Peyer's patch (tissue), 4 donors: Measurements from ENCODE around the gene DDX39B. TPM values are rescaled to one million over a fixed set of nuclear protein-coding genes. Genes with fewer than 3 reads are reported as not detected.

Experiments
- DNase-seq, 3 donors: peaks; one replicate each; pipeline ENCODE4 v3.0.0-alpha.2; 2017 to 2019
- H3K27ac ChIP-seq, 4 donors: fragments of 200-600 bp; sonication (generic); one replicate each; pipeline ENCODE4 v1.5.1; 2016 to 2019
- H3K27me3 ChIP-seq, 2 donors: fragments of 200-600 bp; sonication (generic); one replicate each; pipeline ENCODE4 v1.5.1; 2019
- H3K36me3 ChIP-seq, 3 donors: fragments of 200-600 bp; sonication (generic); one replicate each; pipeline ENCODE4 v1.5.1; 2016 to 2019
- H3K4me1 ChIP-seq, 4 donors: fragments of 200-600 bp; sonication (generic); one replicate each; pipeline ENCODE4 v1.5.1; 2016 to 2019
- H3K4me3 ChIP-seq, 4 donors: fragments of 200-600 bp; sonication (generic); 1 replicate in 3 of 4; 2 replicates in 1 of 4; pipeline ENCODE4 v1.5.1; 2016 to 2019; ENCODE audit warnings: mild to moderate bottlenecking in 1 of 4
- H3K9me3 ChIP-seq, 4 donors: fragments of 200-600 bp; sonication (generic); one replicate each; pipeline ENCODE4 v1.5.1; 2016 to 2019; ENCODE audit warnings: mild to moderate bottlenecking in 1 of 4
- POLR2A ChIP-seq, 2 donors: fragments of 450-650 bp; IDR thresholded peaks; one replicate each; pipeline ENCODE4 v1.5.1; 2017; ENCODE audit warnings: antibody characterized with exemption in 2 of 2, mild to moderate bottlenecking in 2 of 2, moderate library complexity in 2 of 2
- small RNA-seq, 2 donors: library from RNA; depleted of rRNA; stranded (forward); fragments of <200 nt; gene quantifications; one replicate each; pipeline ENCODE3, GENCODE V24; 2016
- total RNA-seq, 4 donors: library from RNA; depleted of rRNA; stranded (reverse); fragments of >200 nt; gene quantifications; one replicate each; pipeline ENCODE4 v1.1.0, GENCODE V29; 2016
- TF ChIP-seq, protein P1 (sequence below), 6 experiments: fragments of 450-650 bp in 4 of 6; fragments of 200-600 bp in 2 of 6; sonication (generic) in 1 of 6; IDR thresholded peaks; one replicate each; pipeline ENCODE4 v1.5.1; 2017 to 2019; ENCODE audit warnings: antibody characterized with exemption in 6 of 6, mild to moderate bottlenecking in 3 of 6, moderate library complexity in 1 of 6

Gene DDX39B
- total RNA-seq, 4 donors from 2014 or later, result 161 to 1,087 (median 280) TPM

DNA sequence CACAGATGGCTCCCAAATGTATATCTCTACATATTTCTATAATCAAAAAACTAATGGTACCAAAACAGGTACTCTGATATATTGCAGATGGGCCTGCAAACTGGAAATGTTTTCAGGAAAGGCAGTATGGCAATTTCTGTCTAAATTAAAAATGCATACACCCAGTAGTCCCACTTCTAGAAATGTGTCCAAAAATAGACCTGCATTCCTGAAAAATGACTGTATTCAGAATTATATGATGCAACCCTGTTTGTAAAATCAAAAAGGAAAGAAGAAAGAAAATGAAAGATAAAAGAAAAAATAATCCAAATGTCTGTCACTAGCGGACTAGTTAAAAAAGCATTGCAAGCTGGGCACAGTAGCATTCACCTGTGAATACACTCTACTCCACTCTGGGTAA, 56.7 kb downstream of the DDX39B start:
- H3K9me3 ChIP-seq, result no peaks in the 10 kb centered on the region
- H3K36me3 ChIP-seq, result no peaks in the 10 kb centered on the region
- H3K4me3 ChIP-seq, result no peak overlapping the region
- DNase-seq, result no peak
- no peak overlapping the region for H3K27ac ChIP-seq
- no peak for TF ChIP-seq POLR2A (IDR thresholded peaks at IDR 0.05)
- TF ChIP-seq, protein P1, sequence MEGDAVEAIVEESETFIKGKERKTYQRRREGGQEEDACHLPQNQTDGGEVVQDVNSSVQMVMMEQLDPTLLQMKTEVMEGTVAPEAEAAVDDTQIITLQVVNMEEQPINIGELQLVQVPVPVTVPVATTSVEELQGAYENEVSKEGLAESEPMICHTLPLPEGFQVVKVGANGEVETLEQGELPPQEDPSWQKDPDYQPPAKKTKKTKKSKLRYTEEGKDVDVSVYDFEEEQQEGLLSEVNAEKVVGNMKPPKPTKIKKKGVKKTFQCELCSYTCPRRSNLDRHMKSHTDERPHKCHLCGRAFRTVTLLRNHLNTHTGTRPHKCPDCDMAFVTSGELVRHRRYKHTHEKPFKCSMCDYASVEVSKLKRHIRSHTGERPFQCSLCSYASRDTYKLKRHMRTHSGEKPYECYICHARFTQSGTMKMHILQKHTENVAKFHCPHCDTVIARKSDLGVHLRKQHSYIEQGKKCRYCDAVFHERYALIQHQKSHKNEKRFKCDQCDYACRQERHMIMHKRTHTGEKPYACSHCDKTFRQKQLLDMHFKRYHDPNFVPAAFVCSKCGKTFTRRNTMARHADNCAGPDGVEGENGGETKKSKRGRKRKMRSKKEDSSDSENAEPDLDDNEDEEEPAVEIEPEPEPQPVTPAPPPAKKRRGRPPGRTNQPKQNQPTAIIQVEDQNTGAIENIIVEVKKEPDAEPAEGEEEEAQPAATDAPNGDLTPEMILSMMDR (IDR thresholded peaks at IDR 0.05), result no peak
- no peaks in the 10 kb centered on the region for H3K27me3 ChIP-seq
- no peaks in the 10 kb centered on the region for H3K4me1 ChIP-seq

DNA sequence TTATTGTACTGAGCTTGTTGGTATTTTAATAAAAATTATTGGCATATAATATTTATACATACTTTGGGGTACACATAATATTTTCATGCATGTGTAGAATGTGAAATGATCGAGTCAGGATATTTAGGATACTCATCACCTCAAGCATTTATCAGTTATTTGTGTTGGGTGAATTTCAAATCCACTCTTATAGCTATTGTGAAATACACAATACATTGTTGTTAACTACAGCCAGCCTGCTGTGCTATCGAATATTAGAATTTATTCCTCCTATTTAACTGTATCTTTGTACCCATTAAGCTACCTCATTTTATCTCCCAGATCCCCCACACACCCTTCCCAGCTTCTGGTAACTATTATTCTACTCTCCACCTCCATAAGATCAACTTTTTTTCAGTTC, 58.4 kb downstream of the DDX39B start:
- Histone ChIP-seq H3K4me1 (no peaks in the 10 kb centered on the region), H3K27me3 (no peaks in the 10 kb centered on the region), H3K4me3 (no peak overlapping the region), H3K27ac (no peak overlapping the region), H3K9me3 (no peaks in the 10 kb centered on the region), H3K36me3 (no peaks in the 10 kb centered on the region)
- no peak for DNase-seq
- TF ChIP-seq POLR2A (IDR thresholded peaks at IDR 0.05), result no peak
- TF ChIP-seq, protein P1 (IDR thresholded peaks at IDR 0.05), result no peak

DNA sequence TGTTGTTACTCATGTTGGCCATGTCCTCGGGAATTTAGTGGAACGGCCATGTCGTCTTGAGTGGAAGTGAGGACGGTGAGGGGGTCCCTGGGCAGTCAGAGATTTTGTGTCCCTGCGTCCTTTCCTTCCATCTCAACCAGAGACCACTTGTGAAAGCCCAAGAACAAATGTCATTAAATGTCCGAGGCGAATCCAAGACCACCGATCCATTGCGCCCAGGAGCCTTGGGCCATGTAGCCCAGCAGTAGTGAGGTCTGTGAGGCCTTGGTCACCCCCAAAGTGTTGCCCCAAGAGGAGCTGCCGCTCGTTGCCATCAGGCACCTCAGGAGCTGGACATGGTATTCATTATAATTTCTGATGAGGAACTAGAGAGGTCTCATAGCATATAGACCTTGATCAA, 61.2 kb downstream of the DDX39B start:
- H3K4me3 ChIP-seq, result no peak overlapping the region
- TF ChIP-seq, protein P1 (IDR thresholded peaks at IDR 0.05), result no peak
- no peaks in the 10 kb centered on the region for H3K36me3 ChIP-seq
- no peak for DNase-seq
- H3K27ac ChIP-seq, result no peak overlapping the region
- no peaks in the 10 kb centered on the region for H3K4me1 ChIP-seq
- no peaks in the 10 kb centered on the region for H3K27me3 ChIP-seq
- H3K9me3 ChIP-seq, result no peaks in the 10 kb centered on the region

Small RNA genes within 50 kb of the gene (small RNA-seq; reads per million reads assigned to genes)
- 0 reads per million in 2 donors for gene AL663061.1
- gene RF00019, result 0 reads per million in 2 donors
- 198 to 277 reads per million in 2 donors for gene SNORD117
- gene SNORD84, result 0 reads per million in 2 donors

Other genes with a start within 250 kb of the DDX39B start
- 1,000 to 10,000 TPM in 3 of 4 donors, 100 to 1,000 TPM in 1; 835 to 3,384 (median 2,517) TPM for gene HLA-B, start 184.8 kb downstream of the DDX39B start, total RNA-seq
- gene MICA, start 138.4 kb downstream of the DDX39B start, total RNA-seq, result 10 to 100 TPM; 21.0 to 71.0 (median 29.1) TPM
- gene MICB, start 43.9 kb downstream of the DDX39B start, total RNA-seq, result 1 to 10 TPM; 4.7 to 9.9 (median 8.0) TPM
- gene MCCD1, start 13.0 kb downstream of the DDX39B start, total RNA-seq, result not detected
- not detected for gene ATP6V1G2, start 4.6 kb upstream of the DDX39B start, total RNA-seq
- gene NFKBIL1, start 5.6 kb upstream of the DDX39B start, total RNA-seq, result 10 to 100 TPM; 20.0 to 34.5 (median 30.1) TPM
- gene LTA, start 30.3 kb upstream of the DDX39B start, total RNA-seq, result not detected
- gene TNF, start 33.6 kb upstream of the DDX39B start, total RNA-seq, result 1 to 10 TPM in 1 of 4 donors, under 1 TPM in 1, not detected in 2; 0.67 to 3.4 TPM
- gene LTB, start 40.4 kb upstream of the DDX39B start, total RNA-seq, result 10 to 100 TPM in 1 of 4 donors, not detected in 3; 14.9 TPM
- gene LST1, start 44.3 kb upstream of the DDX39B start, total RNA-seq, result 10 to 100 TPM in 1 of 4 donors, 1 to 10 TPM in 1, not detected in 2; 2.5 to 11.6 TPM
- gene NCR3, start 51.0 kb upstream of the DDX39B start, total RNA-seq, result not detected
- gene AIF1, start 73.2 kb upstream of the DDX39B start, total RNA-seq, result 100 to 1,000 TPM in 1 of 4 donors, 10 to 100 TPM in 1, 1 to 10 TPM in 2; 6.1 to 112 (median 11.2) TPM
- gene PRRC2A, start 78.7 kb upstream of the DDX39B start, total RNA-seq, result 100 to 1,000 TPM in 3 of 4 donors, 10 to 100 TPM in 1; 67.1 to 133 (median 126) TPM
- gene BAG6, start 110.7 kb upstream of the DDX39B start, total RNA-seq, result 100 to 1,000 TPM; 242 to 421 (median 323) TPM
- gene APOM, start 113.9 kb upstream of the DDX39B start, total RNA-seq, result 10 to 100 TPM in 3 of 4 donors, not detected in 1; 10.0 to 34.9 (median 10.9) TPM
- gene C6orf47, start 118.8 kb upstream of the DDX39B start, total RNA-seq, result 10 to 100 TPM; 26.4 to 46.7 (median 37.2) TPM
- 10 to 100 TPM; 29.4 to 63.5 (median 41.9) TPM for gene GPANK1, start 123.0 kb upstream of the DDX39B start, total RNA-seq
- gene CSNK2B, start 124.1 kb upstream of the DDX39B start, total RNA-seq, result 100 to 1,000 TPM; 209 to 243 (median 227) TPM
- 10 to 100 TPM in 3 of 4 donors, 1 to 10 TPM in 1; 7.2 to 25.6 (median 19.7) TPM for gene LY6G5B, start 128.0 kb upstream of the DDX39B start, total RNA-seq
- gene LY6G5C, start 139.1 kb upstream of the DDX39B start, total RNA-seq, result not detected
- 10 to 100 TPM; 44.1 to 92.6 (median 63.1) TPM for gene ABHD16A, start 161.3 kb upstream of the DDX39B start, total RNA-seq
- not detected for gene LY6G6F, start 164.9 kb upstream of the DDX39B start, total RNA-seq
- not detected for gene LY6G6D, start 173.3 kb upstream of the DDX39B start, total RNA-seq
- not detected for gene LY6G6C, start 179.7 kb upstream of the DDX39B start, total RNA-seq
- gene MPIG6B, start 181.4 kb upstream of the DDX39B start, total RNA-seq, result not detected
- gene DDAH2, start 187.3 kb upstream of the DDX39B start, total RNA-seq, result 100 to 1,000 TPM in 1 of 4 donors, 10 to 100 TPM in 3; 25.6 to 136 (median 53.3) TPM
- 100 to 1,000 TPM; 207 to 307 (median 270) TPM for gene CLIC1, start 194.5 kb upstream of the DDX39B start, total RNA-seq
- 10 to 100 TPM; 21.4 to 72.6 (median 46.1) TPM for gene MSH5, start 198.0 kb upstream of the DDX39B start, total RNA-seq
- gene SAPCD1, start 220.7 kb upstream of the DDX39B start, total RNA-seq, result 10 to 100 TPM in 1 of 4 donors, 1 to 10 TPM in 3; 6.6 to 10.3 (median 9.5) TPM
- gene VWA7, start 235.3 kb upstream of the DDX39B start, total RNA-seq, result 10 to 100 TPM in 3 of 4 donors, not detected in 1; 16.8 to 26.0 (median 19.7) TPM